ENCODE measurements around the gene TSGA10.
A peak's percentile ranks its signal among the peaks of the same experiment; 100 is the strongest.

Gene TSGA10

GRCh38 chr2:98985905-98986666 lies 168.7 kb downstream of the TSGA10 start:
- no peak for DNase-seq (ENCODE audit: low read depth)
- H3K4me3 ChIP-seq (ENCODE audit: low read depth, low read length), result no peak overlapping the region
- no peak for TF ChIP-seq CTCF (IDR thresholded peaks at IDR 0.05; ENCODE audit: insufficient read depth, low read depth, low read length, missing control alignments)

GRCh38 chr2:98975611-98976010 lies 179.1 kb downstream of the TSGA10 start:
- no peak for TF ChIP-seq CTCF (IDR thresholded peaks at IDR 0.05; ENCODE audit: insufficient read depth, low read depth, low read length, missing control alignments)
- H3K4me3 ChIP-seq (ENCODE audit: low read depth, low read length), result no peak overlapping the region
- DNase-seq (ENCODE audit: low read depth), result no peak

GRCh38 chr2:98972582-98973167 lies 182.1 kb downstream of the TSGA10 start:
- DNase-seq (ENCODE audit: low read depth), result no peak
- no peak for TF ChIP-seq CTCF (IDR thresholded peaks at IDR 0.05; ENCODE audit: insufficient read depth, low read depth, low read length, missing control alignments)
- no peak overlapping the region for H3K4me3 ChIP-seq (ENCODE audit: low read depth, low read length)

GRCh38 chr2:98959810-98960507 lies 194.8 kb downstream of the TSGA10 start:
- no peak for DNase-seq (ENCODE audit: low read depth)
- H3K4me3 ChIP-seq (ENCODE audit: low read depth, low read length), result no peak overlapping the region
- no peak for TF ChIP-seq CTCF (IDR thresholded peaks at IDR 0.05; ENCODE audit: insufficient read depth, low read depth, low read length, missing control alignments)

GRCh38 chr2:98952966-98953365 lies 201.8 kb downstream of the TSGA10 start:
- no peak overlapping the region for H3K4me3 ChIP-seq (ENCODE audit: low read depth, low read length)
- no peak for TF ChIP-seq CTCF (IDR thresholded peaks at IDR 0.05; ENCODE audit: insufficient read depth, low read depth, low read length, missing control alignments)
- DNase-seq (ENCODE audit: low read depth), result no peak

GRCh38 chr2:98948956-98949739 lies 205.6 kb downstream of the TSGA10 start:
- H3K4me3 ChIP-seq (ENCODE audit: low read depth, low read length), result no peak overlapping the region
- peak; percentile 16 for DNase-seq (ENCODE audit: low read depth)
- TF ChIP-seq CTCF (IDR thresholded peaks at IDR 0.05; ENCODE audit: insufficient read depth, low read depth, low read length, missing control alignments), result no peak

All from GM12865 (cell line).